RCC 7860 (cell line): ENCODE data around the gene CDPF1.
"Not testable (repeated sequence)": the region's sequence is repeated elsewhere in the genome, so short reads cannot be mapped to it uniquely, and the experiment has no call there.

ENCODE experiments used
- DNase-seq: peaks from one replicate; pipeline ENCODE4 v3.0.0-alpha.2; 2015; ENCODE audit warnings: low spot score
- FAIRE-seq: peaks from 2 replicates; lab custom pipeline; 2012; peaks lifted over from hg19 to GRCh38; lab: Jason Lieb, UNC

CDPF1 gene

DNA sequence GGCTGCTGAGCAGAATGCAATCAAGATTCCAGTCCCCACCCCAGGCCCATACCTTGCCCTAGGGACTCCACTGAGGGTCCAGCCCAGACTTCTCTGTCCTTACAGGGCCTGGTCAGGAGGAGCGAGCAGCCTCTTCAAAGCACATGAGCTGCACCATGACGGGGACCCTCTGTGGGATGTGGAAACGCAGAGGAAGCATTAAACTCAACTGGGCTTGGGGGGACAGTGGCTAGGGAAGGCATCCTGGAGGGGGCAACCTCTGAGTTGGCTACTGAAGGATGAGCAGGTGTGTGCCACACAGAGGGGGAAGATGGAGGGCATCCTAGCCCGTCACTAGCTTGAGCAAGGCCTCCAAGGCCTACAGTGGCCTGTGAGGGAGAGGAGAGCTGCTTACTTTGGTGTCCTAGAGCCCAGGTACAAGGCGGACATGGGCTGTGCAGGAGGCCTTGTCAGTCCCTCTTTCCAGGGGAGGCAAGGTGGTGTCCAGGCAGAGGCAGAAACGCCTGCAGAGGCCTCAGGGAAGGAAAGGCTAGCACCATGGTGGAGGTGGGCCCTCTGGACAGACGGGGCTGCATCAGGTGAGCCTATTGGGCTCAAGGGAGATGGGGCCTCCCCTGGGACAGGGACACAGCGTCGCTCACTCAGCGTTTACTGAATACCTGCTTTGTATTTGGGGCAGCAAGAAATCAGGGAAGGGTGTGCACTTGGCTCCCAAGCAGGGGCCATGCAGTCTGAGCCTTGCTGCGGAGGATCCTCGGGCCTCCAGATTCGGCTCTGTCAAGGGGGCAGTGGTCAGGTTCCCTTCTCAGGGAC is 32.0 kb upstream of the CDPF1 start:
- no peak for DNase-seq
- FAIRE-seq = no peak

DNA sequence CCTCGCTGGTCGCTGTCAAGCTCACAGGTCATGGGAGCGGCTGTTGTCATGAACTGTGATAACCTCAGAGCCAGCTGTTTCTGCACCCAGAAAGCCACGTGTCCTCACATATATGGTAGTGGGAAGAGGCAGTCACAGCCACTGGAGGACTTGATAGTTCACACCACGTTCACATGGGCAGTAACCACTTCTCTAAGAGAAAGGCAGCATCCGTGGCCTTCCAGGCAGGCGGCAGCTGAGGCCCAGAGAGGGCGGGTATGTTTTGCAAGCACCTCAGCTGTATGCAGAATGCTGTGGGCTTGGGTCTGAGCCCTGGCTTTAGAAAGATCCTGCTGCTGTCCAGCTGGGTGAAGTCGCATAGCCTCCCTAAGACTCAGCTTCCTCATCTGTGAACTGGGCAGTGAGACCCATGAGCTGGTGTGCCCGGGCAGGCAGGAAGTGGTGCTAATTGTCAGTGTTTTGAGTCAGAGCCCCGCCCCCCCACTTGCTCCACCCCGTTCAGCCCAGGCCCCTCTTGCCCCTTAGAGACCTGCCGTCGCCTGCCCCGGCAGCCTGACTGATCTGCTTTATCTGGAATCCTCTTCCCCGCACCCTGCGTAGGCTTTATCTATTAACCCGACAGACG is 31.0 kb upstream of the CDPF1 start:
- FAIRE-seq (no peak), DNase-seq (no peak)

DNA sequence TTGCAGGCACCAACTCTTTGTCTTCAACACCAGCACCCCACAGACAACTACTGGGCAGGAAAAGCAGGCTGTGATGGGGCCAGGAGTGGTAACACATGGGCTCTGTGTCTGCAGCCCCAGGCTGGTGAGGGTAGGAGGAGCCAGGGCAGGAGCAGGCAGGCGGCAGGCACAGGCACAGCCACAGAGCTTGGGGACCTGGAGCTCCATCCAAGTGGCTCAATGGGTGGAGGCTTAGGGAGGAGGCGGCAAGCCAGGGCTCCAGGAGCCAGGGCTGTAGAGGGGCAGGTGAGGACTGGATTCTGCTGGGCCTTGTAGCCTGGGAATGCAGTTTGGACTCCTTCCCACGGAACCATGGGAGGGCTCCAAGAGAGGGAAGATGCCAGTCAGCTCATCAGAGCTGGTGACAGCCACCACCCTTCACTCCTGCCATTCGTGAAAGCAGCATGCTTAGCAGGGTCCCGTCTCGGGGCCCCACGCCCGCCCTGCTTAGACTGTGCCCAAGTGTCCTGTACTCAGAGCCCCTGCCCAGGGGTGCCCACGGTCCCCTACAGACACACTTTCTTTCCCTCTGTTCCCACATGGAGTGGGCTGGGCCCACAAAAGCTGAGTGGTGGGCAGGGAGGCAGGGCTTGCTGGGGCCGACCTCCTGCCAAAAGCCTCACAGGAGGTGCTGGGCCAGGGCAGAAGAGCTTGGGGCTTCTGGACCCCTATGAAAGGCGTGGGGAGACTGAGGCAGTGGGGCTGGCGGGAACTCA is 30.1 kb upstream of the CDPF1 start:
- DNase-seq (no peak), FAIRE-seq (no peak)

DNA sequence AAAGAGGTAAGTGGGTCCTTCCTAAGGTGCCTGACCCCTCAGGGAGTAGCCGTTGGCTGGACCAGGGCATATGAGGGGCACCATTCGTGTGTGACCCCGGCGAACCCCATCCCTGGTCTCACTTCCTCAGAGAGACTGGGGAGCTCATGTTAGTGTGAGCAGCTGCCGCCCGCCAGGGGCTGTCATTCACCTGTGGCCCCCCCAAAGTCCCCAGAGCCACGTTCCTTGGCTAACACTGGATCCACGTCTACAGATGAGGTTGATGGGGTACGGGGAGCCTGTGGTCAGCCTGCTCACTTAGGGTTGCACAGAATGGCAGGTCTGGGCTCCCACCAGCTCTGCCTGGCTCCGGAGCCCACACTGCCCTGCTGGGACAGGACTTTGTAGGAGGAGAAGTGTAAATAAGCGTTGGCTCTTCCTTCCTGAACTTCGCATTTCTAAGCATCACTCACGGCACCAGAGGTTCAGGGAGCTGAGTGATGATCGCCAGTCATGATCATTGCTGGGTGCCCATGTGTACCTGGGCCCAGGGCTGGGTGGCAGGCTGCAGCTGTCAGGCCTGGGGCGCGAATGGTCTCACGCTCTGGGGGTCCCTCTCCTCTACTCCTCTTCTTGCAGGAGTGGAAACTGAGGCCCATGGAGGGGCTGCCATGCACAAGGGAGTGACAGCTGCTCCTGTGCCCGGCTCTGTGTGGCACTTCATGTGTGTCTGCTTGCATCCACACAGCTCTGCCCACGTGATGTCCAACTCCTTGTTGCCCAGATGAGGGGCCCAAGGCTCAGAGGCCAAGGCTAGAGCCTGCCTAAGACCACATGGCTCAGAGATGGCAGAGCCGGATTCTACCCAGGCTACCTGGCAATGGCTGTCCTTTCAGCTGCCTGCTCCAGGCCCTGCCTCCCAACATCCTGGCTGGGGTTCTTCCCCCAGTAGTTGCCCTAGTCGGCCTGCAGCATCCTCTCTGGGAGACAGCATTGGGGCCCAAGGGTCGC is 28.9 kb upstream of the CDPF1 start:
- FAIRE-seq = no peak

DNA sequence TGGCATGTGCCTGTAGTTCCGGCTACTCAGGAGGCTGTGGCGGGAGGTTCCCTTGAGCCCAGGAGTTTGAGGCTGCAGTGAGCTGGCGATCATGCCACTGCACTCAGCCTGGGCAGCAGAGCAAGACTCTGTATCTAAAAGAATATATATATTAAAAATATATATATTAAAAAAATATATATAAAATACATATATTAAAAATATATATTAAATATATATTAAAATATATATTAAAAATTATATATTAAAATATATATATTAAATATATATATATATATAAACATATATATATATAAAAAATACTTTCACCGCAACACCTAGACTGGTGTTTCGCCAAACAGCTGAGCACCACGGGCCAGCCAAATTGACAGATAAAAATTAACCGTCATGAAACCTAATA is 26.5 kb upstream of the CDPF1 start:
- no peak for DNase-seq
- peak; percentile 55 for FAIRE-seq

More for the DNA sequence above, 28.9 kb upstream of the CDPF1 start:
- DNase-seq = no peak

DNA sequence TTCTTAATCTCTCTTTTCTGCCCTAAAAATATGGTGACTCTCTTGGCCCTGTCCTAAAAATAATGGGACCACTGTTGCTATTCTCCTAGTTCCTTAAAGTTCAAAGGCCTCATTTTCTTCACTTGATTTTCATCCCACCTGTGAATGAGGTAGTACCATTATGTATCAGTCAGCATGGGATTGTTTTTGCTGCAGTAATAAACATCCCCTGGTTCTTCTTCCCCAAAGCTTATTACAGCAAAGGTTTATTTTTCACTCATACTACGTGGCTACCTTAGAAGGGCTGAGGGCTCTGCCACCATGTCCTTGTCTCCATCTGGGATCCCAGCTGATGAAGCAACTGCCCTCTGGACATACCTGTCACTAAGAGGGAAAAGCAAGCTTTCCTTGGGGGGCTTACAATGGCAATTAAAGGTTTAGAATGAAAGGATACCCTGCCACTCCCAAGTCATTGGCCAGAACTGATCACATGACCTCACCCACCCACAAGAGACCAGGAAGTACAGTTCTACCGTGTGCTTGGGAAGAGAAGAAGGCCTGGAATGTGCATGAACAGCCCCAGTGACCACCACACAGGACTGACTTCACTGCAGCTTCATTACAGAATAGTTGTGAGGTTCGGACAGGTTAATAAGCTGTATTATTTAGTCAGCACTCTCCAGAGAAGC is 25.5 kb upstream of the CDPF1 start:
- FAIRE-seq (no peak), DNase-seq (no peak)

DNA sequence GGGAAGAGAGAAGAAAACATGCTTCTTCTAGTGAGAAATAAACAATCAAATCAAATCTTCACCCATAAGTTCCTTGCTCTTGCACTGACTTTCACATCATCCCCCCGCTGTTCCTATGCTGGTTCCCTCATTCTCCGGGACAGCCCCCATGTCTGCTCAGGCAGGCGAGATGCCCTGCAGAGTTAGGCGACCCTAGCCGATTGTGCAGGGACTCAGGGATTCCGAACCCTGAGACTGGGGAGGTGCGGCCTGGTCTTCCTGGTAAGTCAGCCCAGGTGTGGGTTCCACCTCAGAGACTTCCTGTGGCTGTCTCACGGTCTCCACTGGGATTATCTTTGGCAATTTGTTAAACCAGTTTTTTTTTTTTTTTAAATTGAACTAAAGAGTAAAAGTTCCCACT is 24.3 kb upstream of the CDPF1 start:
- FAIRE-seq = no peak
- DNase-seq = no peak

DNA sequence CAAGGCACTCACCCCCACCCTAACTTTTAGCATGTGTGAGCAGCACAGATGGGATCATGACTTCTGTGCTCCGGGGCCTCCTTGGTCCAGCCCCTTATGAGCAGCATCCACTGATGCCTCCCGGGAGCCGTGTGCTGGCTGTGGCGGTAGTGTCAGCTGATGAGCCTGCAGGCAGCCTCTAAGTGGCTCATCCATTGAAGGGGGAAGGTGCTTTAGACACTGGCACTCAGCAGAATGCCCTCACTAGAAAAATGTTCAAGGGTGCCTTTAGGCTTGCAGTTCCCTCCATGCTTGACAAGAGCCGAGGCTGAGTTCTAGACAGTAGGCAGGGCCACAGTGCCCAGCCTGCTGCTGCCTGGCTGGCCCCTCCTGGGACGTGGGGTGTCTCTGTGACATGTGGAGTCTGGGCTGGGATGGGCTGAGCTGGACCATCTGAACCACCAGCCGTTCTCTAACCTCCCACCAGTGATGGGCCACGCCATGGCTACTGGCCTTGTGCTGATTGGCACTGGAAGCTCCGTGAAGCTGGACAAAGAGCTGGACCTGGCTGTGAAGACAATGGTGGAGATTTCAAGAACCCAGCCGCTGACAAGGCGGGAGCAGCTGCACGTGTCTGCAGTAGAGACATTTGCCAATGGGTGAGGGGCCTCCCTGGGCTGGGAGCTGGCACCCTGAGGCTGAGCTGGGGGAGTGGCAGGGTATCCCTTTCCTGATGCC is 23.5 kb upstream of the CDPF1 start:
- FAIRE-seq (no peak), DNase-seq (no peak)

DNA sequence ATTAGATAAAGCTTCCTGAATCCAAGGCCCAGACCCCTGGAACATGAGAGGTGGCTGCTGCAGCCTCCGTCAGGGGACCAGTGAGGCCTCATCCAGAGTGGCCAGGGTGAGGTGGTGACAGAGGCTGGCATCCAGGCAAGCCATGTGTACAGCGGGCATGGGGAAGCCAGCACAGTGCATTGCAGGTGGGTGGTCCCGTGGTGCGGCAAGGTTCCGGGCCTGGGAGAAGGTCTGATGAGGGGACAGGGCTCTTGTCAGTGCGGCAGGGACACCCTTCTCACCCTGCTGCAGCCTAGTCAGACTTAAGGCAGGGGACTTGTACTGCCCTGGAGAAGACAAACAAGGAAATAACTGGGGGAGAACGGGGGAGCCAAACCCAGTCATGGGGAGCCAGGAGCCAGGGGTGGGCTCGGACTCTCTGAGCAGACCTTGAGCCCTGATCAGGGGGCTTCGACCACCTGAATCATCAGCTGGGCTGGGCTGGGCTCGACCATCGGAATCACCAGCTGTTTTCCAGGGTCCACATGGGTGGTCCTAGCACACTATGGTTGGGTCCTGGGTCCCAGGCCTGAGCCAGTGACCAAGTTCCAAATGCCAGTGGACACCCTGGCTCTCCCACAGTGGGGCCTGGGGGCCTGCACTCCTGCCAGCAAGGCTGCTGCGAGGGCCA is 22.8 kb upstream of the CDPF1 start:
- DNase-seq (no peak), FAIRE-seq (no peak)

DNA sequence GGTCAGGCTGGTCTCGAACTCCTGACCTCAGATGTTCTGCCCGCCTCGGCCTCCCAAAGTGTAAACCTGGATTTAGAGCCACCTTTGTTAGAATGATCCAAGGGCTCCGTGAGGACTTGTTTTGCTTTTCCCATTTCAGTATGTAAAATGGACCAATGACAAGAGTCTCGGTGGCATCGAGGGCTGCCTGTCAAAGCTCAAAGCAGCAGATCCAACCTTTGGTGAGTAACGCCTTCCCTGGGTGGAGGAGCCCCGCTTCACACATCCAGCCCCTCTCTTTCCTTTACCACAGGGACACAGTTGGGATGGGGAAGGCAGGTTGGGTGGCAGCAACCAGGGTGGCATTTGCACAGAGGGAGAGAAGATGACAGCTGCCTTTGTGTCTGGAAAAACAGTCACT is 22.1 kb upstream of the CDPF1 start:
- FAIRE-seq = no peak
- no peak for DNase-seq

DNA sequence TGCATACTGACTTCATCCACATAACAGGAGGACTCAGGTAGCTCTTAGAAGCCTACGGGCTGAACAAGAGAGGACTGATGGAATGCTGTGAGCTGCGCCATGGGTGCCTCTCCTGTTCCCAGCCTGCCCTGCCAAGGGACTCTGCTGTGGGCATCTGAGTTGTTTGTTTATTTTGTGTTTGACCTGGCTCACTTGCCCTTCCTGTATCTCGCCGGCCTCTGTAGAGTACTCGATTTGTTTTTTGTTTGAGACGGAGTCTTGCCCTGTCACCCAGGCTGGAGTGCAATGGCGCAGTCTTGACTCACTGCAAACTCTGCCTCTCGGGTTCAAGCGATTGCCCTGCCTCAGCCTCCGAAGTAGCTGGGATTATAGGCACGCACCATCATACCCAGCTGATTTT is 19.5 kb upstream of the CDPF1 start:
- DNase-seq (no peak), FAIRE-seq (no peak)

DNA sequence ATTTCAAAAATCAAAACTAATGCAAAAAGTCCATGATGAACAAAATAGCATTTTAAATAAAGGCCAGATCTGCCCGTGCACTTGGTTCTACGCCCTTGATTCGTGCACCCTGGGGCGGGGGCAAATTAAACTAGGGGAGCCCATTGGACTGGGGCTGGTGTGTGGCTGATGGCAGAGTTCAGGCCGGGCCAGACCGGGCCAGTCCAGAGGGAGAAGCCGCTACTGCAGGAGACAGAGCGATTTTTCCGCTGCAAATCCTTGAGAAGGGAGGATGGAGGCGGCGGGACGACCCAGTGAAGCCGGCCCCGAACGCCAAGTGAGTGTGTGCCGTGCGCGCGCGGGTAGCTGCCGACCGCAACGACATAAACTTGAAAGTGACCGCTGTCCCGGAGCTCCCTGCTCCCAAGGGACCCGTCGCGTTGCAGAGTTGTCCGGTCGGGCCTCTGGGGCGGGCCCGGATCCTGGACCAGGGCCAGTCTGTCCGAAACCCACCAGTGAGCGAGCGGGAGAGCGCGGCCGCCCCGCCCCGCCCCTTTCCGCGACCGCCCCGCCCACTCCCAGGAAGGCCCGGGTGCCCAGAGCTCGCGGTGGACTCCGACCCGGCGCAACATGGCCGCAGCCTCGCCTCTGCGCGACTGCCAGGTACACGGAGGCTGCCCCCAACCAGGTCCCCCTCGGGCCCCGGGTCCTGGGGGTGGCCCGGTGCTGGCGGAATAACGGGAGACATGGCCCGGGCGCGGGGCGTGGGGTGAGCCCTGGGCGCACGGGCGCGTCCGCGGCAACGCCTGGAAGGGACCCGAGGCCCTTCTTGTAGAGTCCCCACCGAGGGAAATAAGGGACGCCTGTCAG is 17.6 kb upstream of the CDPF1 start, which contains the start of gene TTC38:
Gene TTC38, plus strand, starts transcription at position 578 of the 849 bp plus-strand sequence. Its CDS starts 32 bp downstream, at position 610.
- FAIRE-seq = no peak
- peak; percentile 77 for DNase-seq

DNA sequence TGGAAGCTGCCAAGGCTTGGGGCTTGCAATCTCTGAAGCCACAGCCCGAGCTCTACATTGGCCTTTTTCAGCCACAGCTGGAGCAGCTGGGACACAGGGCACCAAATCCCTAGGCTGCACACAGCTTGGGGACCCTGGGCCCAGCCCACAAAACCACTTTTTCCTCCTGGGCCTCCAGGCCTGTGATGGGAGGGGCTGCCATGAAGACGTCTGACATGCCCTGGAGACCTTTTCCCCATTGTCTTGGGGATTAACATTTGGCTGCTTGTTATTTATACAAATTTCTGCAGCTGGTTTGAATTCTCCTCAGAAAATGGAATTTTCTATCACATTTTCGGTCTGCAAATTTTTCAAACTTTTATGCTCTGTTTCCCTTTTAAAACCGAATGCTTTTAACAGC is 15.5 kb upstream of the CDPF1 start:
- DNase-seq, FAIRE-seq: not testable (repeated sequence)

DNA sequence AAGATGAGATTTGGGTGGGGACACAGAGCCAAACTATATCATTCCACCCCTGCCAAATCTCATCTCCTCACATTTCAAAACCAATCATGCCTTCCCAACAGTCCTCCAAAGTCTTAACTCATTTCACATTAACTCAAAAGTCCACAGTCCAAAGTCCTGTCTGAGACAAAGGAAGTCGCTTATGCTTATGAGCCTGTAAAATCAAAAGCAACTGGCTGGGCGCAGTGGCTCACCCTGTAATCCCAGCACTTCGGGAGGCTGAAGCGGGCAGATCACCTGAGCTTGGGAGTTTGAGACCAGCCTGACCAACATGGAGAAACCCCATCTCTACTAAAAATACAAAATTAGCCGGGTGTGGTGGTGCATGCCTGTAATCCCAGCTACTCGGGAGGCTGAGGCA is 14.4 kb upstream of the CDPF1 start:
- DNase-seq, FAIRE-seq: not testable (repeated sequence)

DNA sequence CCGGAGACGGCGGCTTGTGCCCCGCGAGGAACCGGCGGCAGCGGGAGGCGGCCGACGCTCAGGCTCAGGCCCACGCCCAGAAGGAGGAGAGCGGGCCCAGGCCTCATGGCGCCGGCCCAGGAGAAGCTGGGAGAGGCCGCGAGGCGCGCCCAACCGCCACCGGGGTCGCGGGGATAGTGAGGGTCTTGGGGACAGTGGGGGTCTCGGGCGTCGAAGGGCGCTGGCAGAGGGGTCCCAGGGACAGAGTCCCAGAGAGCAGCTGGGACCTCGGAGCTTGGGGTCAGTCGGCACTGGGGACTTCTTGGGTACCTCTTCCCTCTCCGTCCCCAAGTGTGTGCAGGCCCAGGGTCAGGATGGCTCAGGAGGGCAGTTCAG is 13.1 kb upstream of the CDPF1 start, which contains the start of gene PKDREJ:
Gene PKDREJ, minus strand, starts transcription at position 128 of the 375 bp plus-strand sequence. Its CDS starts 21 bp downstream, at position 107.
- DNase-seq (no peak), FAIRE-seq (no peak)

DNA sequence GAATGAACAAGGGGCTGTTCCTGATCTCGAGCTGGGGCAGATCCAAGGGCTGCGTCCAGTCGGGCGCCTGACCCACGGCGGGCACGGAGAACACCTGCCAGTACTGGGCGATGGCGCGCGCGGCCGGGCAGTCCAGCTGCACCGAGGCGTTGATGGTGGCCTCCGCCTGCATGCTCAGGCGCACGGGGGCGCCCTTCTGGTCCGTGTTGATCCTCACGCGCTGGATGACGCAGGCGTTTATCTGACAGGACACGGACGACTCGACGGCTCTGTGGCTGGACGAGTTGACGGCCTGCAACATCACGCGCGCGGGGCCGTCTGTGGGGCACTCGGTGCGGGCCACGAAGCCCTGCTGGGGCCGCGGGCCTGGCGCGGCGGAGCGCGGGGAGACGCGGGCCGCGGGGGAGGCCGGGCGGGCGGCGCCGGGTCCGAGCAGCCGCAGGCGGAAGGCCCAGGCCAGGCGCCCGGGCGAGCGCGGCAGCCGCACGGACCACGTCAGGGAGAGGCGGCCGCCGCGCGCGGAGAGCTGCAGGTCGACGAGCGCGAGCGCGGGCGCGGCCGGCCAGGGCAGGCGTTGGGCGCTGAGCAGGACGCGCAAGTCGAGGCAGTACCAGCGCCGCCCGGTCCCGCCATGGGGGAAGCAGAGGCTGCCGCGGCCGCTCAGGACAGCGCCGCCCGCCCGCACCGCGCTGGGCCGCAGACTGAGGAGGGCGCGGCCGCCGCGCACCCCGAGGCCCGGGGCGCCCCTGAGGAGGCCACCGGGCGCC is 12.5 kb upstream of the CDPF1 start:
- DNase-seq = no peak

DNA sequence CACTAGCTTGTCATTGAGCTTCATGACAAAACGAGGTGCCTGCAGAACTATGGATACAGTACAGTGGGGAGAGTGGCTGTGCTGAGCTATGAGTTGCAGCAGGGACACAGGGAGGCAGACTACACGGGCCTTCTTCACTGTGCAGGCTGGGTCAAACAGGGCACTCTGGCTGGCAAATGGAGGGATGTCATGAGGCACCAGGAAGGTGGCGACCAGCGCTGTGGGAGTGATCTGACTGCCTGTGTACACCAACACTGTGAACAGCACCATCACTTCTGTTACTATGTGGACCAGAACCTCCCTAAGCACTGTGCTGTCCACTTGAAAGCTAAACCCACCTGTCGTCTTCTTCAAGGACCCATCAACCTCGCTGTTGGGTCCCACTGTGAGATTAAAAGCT is 9.9 kb upstream of the CDPF1 start:
- FAIRE-seq (no peak), DNase-seq (no peak)

More for the DNA sequence above, 12.5 kb upstream of the CDPF1 start:
- FAIRE-seq = no peak
